GM18867 (cell line): ENCODE measurements around the gene CORIN.
"Not testable (repeated sequence)": the region's sequence is repeated elsewhere in the genome, so short reads cannot be mapped to it uniquely, and the experiment has no call there.

ENCODE experiments used
- ATAC-seq: cut with Tn5 transposase; IDR thresholded peaks from one replicate; pipeline ENCODE4 v1.9.1; 2021; ENCODE audit warnings: mild to moderate bottlenecking, moderate library complexity; ENCODE audit not compliant: unreplicated experiment

Gene CORIN

GRCh38 chr4:47721892-47722575, 115.8 kb downstream of the CORIN start:
- no peak for ATAC-seq

GRCh38 chr4:47721485-47721884, 116.4 kb downstream of the CORIN start:
- no peak for ATAC-seq

- no peak for ATAC-seq
Observed at GRCh38 chr4:47720787-47721186, 117.1 kb downstream of the CORIN start.

- no peak for ATAC-seq
Observed at GRCh38 chr4:47719576-47719975, 118.3 kb downstream of the CORIN start.

- ATAC-seq, result no peak
Observed at GRCh38 chr4:47718696-47719095, 119.2 kb downstream of the CORIN start.

- no peak for ATAC-seq
Observed at GRCh38 chr4:47717188-47717587, 120.7 kb downstream of the CORIN start.

- ATAC-seq, result no peak
Observed at GRCh38 chr4:47715716-47716416, 122.0 kb downstream of the CORIN start.

- ATAC-seq, result no peak
Observed at GRCh38 chr4:47714269-47714668, 123.6 kb downstream of the CORIN start.

GRCh38 chr4:47713129-47713834, 124.6 kb downstream of the CORIN start:
- ATAC-seq, result no peak

GRCh38 chr4:47711646-47712045, 126.2 kb downstream of the CORIN start:
- ATAC-seq, result no peak

GRCh38 chr4:47711183-47711582, 126.7 kb downstream of the CORIN start:
- no peak for ATAC-seq

- not testable (repeated sequence) for ATAC-seq
Observed at GRCh38 chr4:47706352-47706751, 131.5 kb downstream of the CORIN start.

GRCh38 chr4:47705326-47705981, 132.4 kb downstream of the CORIN start:
- ATAC-seq, result no peak

GRCh38 chr4:47704693-47705325, 133.1 kb downstream of the CORIN start:
- peak; percentile 62 for ATAC-seq

- no peak for ATAC-seq
Observed at GRCh38 chr4:47703956-47704355, 133.9 kb downstream of the CORIN start.

GRCh38 chr4:47703008-47703407, 134.9 kb downstream of the CORIN start:
- no peak for ATAC-seq

- no peak for ATAC-seq
Observed at GRCh38 chr4:47701286-47701685, 136.6 kb downstream of the CORIN start.

GRCh38 chr4:47698837-47699236, 139.0 kb downstream of the CORIN start:
- no peak for ATAC-seq

GRCh38 chr4:47696823-47697222, 141.0 kb downstream of the CORIN start:
- ATAC-seq, result no peak

- ATAC-seq, result no peak
Observed at GRCh38 chr4:47695260-47695659, 142.6 kb downstream of the CORIN start.

GRCh38 chr4:47694322-47694721, 143.5 kb downstream of the CORIN start:
- no peak for ATAC-seq
